GM15510 (cell line): ENCODE data around the gene EFHD1.

ENCODE experiments used
- POLR2A ChIP-seq: IDR thresholded peaks from 3 replicates; pipeline ENCODE4 v1.6.1; 2011; ENCODE audit warnings: borderline replicate concordance; ENCODE audit not compliant: insufficient read length; ENCODE audit errors: extremely low read depth

The EFHD1 gene

GRCh38 chr2:232662486-232663260, 29.3 kb downstream of the EFHD1 start:
- TF ChIP-seq POLR2A = no peak

- TF ChIP-seq POLR2A = no peak
Observed at GRCh38 chr2:232666051-232666805, 32.8 kb downstream of the EFHD1 start.

GRCh38 chr2:232667989-232668583, 34.7 kb downstream of the EFHD1 start:
- no peak for TF ChIP-seq POLR2A

- no peak for TF ChIP-seq POLR2A
Observed at GRCh38 chr2:232668805-232669444, 35.5 kb downstream of the EFHD1 start.

GRCh38 chr2:232672588-232672987, 39.2 kb downstream of the EFHD1 start:
- no peak for TF ChIP-seq POLR2A

GRCh38 chr2:232674491-232674890, 41.1 kb downstream of the EFHD1 start:
- no peak for TF ChIP-seq POLR2A

GRCh38 chr2:232675381-232675780, 42.0 kb downstream of the EFHD1 start:
- no peak for TF ChIP-seq POLR2A

GRCh38 chr2:232680006-232680405, 46.6 kb downstream of the EFHD1 start:
- no peak for TF ChIP-seq POLR2A

- TF ChIP-seq POLR2A = no peak
Observed at GRCh38 chr2:232681527-232681926, 48.1 kb downstream of the EFHD1 start.

- TF ChIP-seq POLR2A = no peak
Observed at GRCh38 chr2:232683368-232683767, 50.0 kb downstream of the EFHD1 start.

GRCh38 chr2:232687382-232688160, 54.2 kb downstream of the EFHD1 start:
- no peak for TF ChIP-seq POLR2A

GRCh38 chr2:232688201-232688600, 54.8 kb downstream of the EFHD1 start:
- TF ChIP-seq POLR2A = no peak

GRCh38 chr2:232689152-232689910, 55.9 kb downstream of the EFHD1 start:
- TF ChIP-seq POLR2A = no peak

GRCh38 chr2:232693344-232693743, 59.9 kb downstream of the EFHD1 start:
- no peak for TF ChIP-seq POLR2A

- no peak for TF ChIP-seq POLR2A
Observed at GRCh38 chr2:232696609-232697058, 63.2 kb downstream of the EFHD1 start.
